Lung (tissue), 12 donors: Measurements from ENCODE around the gene GLRX. TPM values are rescaled to one million over a fixed set of nuclear protein-coding genes. Genes with fewer than 3 reads are reported as not detected.
A peak's percentile ranks its signal among the peaks of the same experiment; 100 is the strongest.

ENCODE experiments used
- ATAC-seq: fragments of 200-7000 bp; cut with Tn5 transposase; one replicate; pipeline ENCODE4 v1.9.1; 2020; ENCODE audit warnings: moderate number of reproducible peaks; ENCODE audit not compliant: insufficient read depth, low FRiP score
- DNase-seq, 3 donors: peaks; one replicate each; pipeline ENCODE4 v3.0.0-alpha.2; 2013 to 2017
- H3K27ac ChIP-seq, 2 donors: one replicate each; pipeline ENCODE4 v1.5.1; 2013; ENCODE audit warnings: mild to moderate bottlenecking in 2 of 2, moderate library complexity in 2 of 2, control low read depth in 1 of 2, inconsistent platforms in 1 of 2, low read depth in 1 of 2, low read length in 1 of 2
- H3K27me3 ChIP-seq, 3 donors: one replicate each; pipeline ENCODE4 v1.5.1; 2013; ENCODE audit warnings: low read length in 2 of 3; ENCODE audit not compliant: control insufficient read depth in 3 of 3, insufficient read depth in 3 of 3
- H3K36me3 ChIP-seq, 4 donors: one replicate each; pipeline ENCODE4 v1.5.1; 2013; ENCODE audit warnings: low read length in 4 of 4, mild to moderate bottlenecking in 1 of 4, moderate library complexity in 1 of 4; ENCODE audit not compliant: control insufficient read depth in 4 of 4, insufficient read depth in 4 of 4
- H3K4me1 ChIP-seq, 5 donors: one replicate each; pipeline ENCODE4 v1.5.1; 2013; ENCODE audit warnings: low read length in 5 of 5, mild to moderate bottlenecking in 2 of 5, moderate library complexity in 1 of 5; ENCODE audit not compliant: control insufficient read depth in 5 of 5, insufficient read depth in 5 of 5
- H3K4me3 ChIP-seq: one replicate; pipeline ENCODE4 v1.5.1; 2013; ENCODE audit warnings: mild to moderate bottlenecking, control low read depth, moderate library complexity
- H3K9ac ChIP-seq, 2 donors: one replicate each; pipeline ENCODE4 v1.5.1; 2013; ENCODE audit warnings: low read length in 2 of 2, control low read depth in 1 of 2; ENCODE audit not compliant: insufficient read depth in 1 of 2
- H3K9me3 ChIP-seq, 4 donors: one replicate each; pipeline ENCODE4 v1.5.1; 2013; ENCODE audit warnings: low read length in 3 of 4, mild to moderate bottlenecking in 1 of 4, moderate library complexity in 1 of 4; ENCODE audit not compliant: control insufficient read depth in 4 of 4, insufficient read depth in 3 of 4
- CTCF ChIP-seq: IDR thresholded peaks from 2 replicates; pipeline ENCODE4 v1.5.1; 2012; ENCODE audit warnings: mild to moderate bottlenecking; ENCODE audit errors: control extremely low read depth, extremely low read depth
- WGBS, 2 donors: extraction: QIAGEN DNeasy Blood & Tissue Kit; methylation state at CpG; one replicate each; pipeline ENCODE4 v1.1.7; 2013; 5-methylcytosine and 5-hydroxymethylcytosine counted together
- polyA plus RNA-seq, 2 donors: library from polyadenylated mRNA; stranded (reverse); fragments of 200-250 nt; gene quantifications; one replicate each; pipeline ENCODE4 v1.2.1, GENCODE V29; 2013
- total RNA-seq, 2 donors: library from RNA; depleted of rRNA in 1 of 2; stranded (reverse); fragments of >200 nt in 1 of 2; gene quantifications; one replicate each; pipeline ENCODE4 v1.2.1, GENCODE V29; 2014 to 2021
- donor health status: control.
- donor health status: control.
- donor health status: Bipolar disorder and iron deficiency.
- donor health status: healthy.
- donor health status: DM: yes; HTN: yes; CAD: no.

Gene GLRX
- total and polyA plus RNA-seq, 4 donors = 23.1 to 300 (median 91.2) TPM

GRCh38 chr5:95836544-95836943, 14.0 kb upstream of the GLRX start:
- DNase-seq (no peak), ATAC-seq (no peak)
- Histone ChIP-seq H3K9ac (no peak overlapping the region), H3K27ac (peak overlapping the region in 1 of 2 donors; percentile 27), H3K4me1 (peaks cover 0 to 6% (median 0%) of the 10 kb centered on the region in 5 donors), H3K36me3 (no peaks in the 10 kb centered on the region), H3K4me3 (no peak overlapping the region), H3K27me3 (no peaks in the 10 kb centered on the region), H3K9me3 (no peaks in the 10 kb centered on the region)
- WGBS, 2 donors = 85 to 94% methylated on average over 1 of the region's 1 CpG
- TF ChIP-seq CTCF = no peak

- TF ChIP-seq CTCF = no peak
- peak overlapping the region; percentile 27 to 75 for H3K27ac ChIP-seq
- WGBS, 2 donors = 13 to 17% methylated on average over 10 of the region's 10 CpGs
- DNase-seq (no peak), ATAC-seq (no peak)
- H3K9ac ChIP-seq = no peak overlapping the region
- no peaks in the 10 kb centered on the region for H3K9me3 ChIP-seq
- H3K27me3 ChIP-seq = no peaks in the 10 kb centered on the region
- H3K4me3 ChIP-seq = peak overlapping the region; percentile 5
- H3K4me1 ChIP-seq = peaks cover 0 to 6% (median 0%) of the 10 kb centered on the region in 5 donors
- H3K36me3 ChIP-seq = no peaks in the 10 kb centered on the region
Measured at GRCh38 chr5:95835682-95836385, 13.3 kb upstream of the GLRX start.

- H3K27me3 ChIP-seq = no peaks in the 10 kb centered on the region
- no peak for TF ChIP-seq CTCF
- no peaks in the 10 kb centered on the region for H3K9me3 ChIP-seq
- ATAC-seq = no peak
- no peaks in the 10 kb centered on the region for H3K36me3 ChIP-seq
- no peak overlapping the region for H3K4me3 ChIP-seq
- H3K9ac ChIP-seq = no peak overlapping the region
- no peak overlapping the region for H3K27ac ChIP-seq
- peaks cover 0 to 6% (median 0%) of the 10 kb centered on the region in 5 donors for H3K4me1 ChIP-seq
- DNase-seq = no peak
Measured at GRCh38 chr5:95832664-95833063, 10.1 kb upstream of the GLRX start.

- Histone ChIP-seq H3K36me3 (no peaks in the 10 kb centered on the region), H3K27me3 (no peaks in the 10 kb centered on the region), H3K4me3 (no peak overlapping the region), H3K9ac (no peak overlapping the region), H3K9me3 (no peaks in the 10 kb centered on the region), H3K27ac (no peak overlapping the region), H3K4me1 (peaks cover 0 to 8% (median 0%) of the 10 kb centered on the region in 5 donors)
- TF ChIP-seq CTCF = no peak
- 95 to 97% methylated on average over 2 of the region's 2 CpGs for WGBS, 2 donors
- ATAC-seq = no peak
- no peak for DNase-seq
Measured at GRCh38 chr5:95830226-95830625, 7.7 kb upstream of the GLRX start.
